Fibroblast of skin of abdomen (primary cell): ENCODE results near the gene CDKN2D. TPM values are rescaled to one million over a fixed set of nuclear protein-coding genes. Genes with fewer than 3 reads are reported as not detected.

Experiments used
- DNase-seq: peaks from one replicate; pipeline ENCODE4 v3.0.0-alpha.2; 2013
- polyA plus RNA-seq, 2 experiments: library from polyadenylated mRNA; unstranded; fragments of 120-200 nt; gene quantifications; one replicate each; pipeline ENCODE4 v1.2.1, GENCODE V29; 2013; ENCODE audit not compliant: insufficient read length in 2 of 2

The CDKN2D gene
- polyA plus RNA-seq (2013, experiment 1 of 2; ENCODE audit: insufficient read length): 6.9 TPM
- polyA plus RNA-seq (2013, experiment 2 of 2; ENCODE audit: insufficient read length): 7.0 TPM

- peak; percentile 99 for DNase-seq
Observed at GRCh38 chr19:10568826-10569651, at the start of gene CDKN2D. CDKN2D (minus strand) TSS chr19:10568979; CDS start chr19:10568653, 326 bp downstream.

GRCh38 chr19:10617409-10618121 lies 48.8 kb upstream of the CDKN2D start:
- DNase-seq: peak; percentile 87

DNA sequence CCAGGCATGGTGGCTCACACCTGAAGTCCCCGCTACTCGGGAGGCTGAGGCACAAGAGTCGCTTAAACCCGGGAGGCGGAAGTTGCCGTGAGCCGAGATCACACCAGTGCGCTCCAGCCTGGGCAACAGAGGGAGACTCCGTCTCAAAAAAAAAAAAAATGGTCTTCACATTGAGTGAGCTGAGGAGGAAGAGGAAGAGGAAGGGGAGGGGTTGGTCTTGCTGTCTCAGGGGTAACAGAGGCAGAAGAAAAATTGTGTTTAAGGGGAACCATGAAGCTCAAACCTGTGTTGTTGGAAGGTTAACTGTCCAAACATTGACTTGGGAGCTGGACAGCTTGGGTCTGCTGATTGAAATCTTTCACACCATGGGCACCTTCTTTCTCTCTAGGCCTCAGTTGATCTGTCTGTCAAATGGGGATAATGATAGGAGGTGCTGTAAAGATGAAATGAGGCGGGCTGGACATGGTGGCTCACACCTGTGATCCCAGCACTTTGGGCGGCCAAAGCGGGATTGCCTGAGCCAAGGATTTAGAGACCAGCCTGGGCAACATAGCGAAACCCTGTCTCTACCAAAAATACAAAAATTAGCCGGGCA lies 46.7 kb upstream of the CDKN2D start:
- no peak for DNase-seq

- DNase-seq: no peak
Observed at GRCh38 chr19:10612499-10613119, 43.8 kb upstream of the CDKN2D start.

GRCh38 chr19:10611907-10612306 lies 43.1 kb upstream of the CDKN2D start:
- DNase-seq: no peak

GRCh38 chr19:10604460-10604980 lies 35.7 kb upstream of the CDKN2D start:
- DNase-seq: no peak

DNA sequence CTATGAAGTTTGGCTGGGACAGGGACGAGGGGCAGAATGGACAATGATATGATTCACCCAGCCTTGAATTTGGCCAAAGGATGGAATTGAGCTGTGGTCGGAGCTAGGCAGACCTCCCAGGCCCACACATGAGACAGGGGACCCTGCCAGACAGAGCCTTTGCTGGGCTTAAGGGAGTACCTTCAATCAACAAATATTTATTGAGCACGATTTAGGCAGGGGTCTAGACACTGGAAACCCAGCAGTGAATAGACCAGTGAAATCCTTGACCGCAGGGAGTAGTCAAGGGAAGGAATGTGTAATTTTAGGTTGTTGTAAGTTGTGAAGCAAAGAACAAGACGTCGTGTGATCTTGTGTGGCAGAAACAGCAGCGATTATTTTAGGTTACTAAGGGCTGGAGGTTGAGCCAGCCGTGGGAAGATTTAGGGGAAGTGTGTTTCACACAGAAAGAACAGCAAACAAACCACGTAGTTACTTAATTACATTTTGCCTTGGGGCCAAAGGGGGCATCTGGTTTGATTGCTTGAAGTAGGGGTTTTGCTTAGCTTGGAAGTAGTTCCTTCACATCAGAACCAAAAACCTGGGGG lies 35.2 kb upstream of the CDKN2D start:
- DNase-seq: no peak

DNA sequence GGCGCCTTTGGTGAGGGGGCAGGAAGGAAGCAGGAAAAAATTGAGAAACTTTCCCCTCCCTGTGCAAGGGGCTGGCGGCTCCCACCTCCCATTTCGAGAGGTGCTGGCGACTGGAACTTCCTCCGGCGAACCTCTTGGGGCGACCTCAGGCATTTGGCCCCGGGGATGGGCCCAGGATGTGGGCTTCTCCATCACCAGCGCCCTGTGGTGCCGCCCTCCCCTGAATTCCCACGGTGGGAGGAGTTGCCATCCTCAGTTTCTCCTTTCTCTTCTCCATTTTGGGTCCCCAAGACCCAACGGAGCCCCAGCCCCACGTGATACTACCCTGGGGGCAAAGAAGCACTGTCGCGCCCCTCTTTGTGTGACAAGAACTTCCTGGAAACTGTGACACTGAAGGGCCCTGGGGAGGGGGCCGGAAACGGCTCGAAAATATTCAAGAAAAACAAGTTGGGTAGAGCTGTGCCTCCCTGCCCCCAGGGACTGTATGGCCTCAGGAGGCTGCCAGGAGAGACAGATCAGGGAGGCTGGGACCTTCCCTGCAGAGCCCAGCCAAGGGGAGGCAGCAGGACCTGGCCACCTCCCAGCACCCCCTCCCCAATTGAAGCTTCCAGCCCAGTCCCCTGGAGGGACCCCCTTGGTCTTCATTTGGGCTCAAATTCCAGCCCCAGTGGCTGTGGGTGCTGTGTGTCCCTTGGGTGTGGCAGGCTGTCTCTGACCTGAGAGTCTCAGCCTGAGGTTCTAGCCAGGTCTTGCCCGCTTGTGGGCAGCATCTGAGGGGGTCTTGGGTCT lies 34.5 kb upstream of the CDKN2D start:
- DNase-seq: peak; percentile 26

DNA sequence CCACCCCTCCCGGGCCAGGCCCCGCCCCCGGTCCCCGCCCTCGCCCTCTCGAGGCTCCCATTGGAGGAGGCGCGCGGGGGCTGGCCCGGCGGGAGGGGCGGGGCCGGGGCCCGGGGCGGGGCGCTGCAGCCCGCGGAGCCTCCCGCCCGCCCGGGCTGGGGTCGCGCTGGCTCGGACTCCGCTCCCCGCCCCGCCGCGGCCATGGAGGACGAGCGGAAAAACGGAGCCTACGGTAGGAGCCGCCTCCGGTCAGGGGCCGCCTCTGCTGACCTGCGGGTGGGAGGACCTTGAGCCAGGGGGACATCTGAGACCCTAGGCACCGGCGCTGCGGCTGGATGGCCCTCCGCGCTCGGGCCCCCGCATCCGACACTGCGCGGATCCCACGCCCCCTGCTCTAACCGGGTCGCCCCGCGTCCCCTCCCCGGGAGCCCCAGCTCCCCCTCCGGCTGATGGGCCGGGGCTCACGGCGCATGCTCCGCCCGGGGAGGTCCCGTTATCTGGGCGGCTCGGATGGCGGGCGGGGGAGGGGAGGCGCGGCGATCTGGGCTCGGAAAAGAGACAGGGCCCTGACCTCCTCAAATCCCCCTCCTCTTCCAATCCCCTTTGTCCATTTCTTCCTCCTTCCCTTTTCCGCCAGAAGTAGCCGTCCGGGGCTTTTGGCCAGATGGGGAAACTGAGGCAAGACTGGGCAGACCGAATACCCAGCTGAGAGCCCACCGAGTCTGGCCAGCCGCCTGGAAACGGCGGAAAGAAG lies 33.7 kb upstream of the CDKN2D start:
- DNase-seq: peak; percentile 74

- no peak for DNase-seq
Observed at GRCh38 chr19:10601999-10602329, 33.2 kb upstream of the CDKN2D start.

DNA sequence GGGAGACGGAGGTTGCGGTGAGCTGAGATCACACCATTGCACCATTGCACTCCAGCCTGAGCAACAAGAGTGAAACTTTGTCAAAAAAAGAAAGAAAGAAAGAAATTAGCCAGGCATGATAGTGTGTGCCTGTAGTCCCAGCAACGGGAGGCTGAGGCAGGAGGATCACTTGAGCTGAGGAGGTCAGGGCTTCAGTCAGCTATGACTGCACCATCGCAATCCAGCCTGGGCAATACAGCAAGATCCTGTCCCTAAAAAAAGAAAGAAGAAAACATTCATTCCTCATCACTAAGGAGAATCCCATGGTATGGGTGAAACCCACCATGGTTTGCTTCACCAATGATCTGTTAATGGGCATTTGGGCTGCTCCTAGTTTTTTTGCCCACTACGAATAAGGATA lies 31.4 kb upstream of the CDKN2D start:
- no peak for DNase-seq

GRCh38 chr19:10593820-10594637 lies 25.2 kb upstream of the CDKN2D start:
- no peak for DNase-seq

DNA sequence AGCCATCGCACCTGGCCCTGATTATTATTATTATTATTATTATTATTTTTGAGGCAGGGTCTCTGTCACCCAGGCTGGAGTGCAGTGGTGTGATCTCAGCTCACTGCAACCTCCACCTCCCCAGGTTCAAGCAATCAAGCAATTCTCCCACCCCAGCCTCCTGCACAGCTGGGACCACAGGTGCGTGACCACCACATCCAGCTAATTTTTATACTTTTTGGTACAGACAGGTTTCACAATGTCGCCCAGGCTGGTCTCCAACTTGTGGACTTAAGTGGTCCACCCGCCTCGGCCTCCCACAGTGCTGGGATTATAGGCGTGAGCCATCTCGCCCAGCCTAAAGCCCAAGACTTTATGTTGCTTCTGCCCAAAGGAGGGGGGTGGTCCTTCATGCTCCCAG lies 24.4 kb upstream of the CDKN2D start:
- no peak for DNase-seq

- DNase-seq: no peak
Observed at GRCh38 chr19:10587839-10588150, 19.0 kb upstream of the CDKN2D start.

DNA sequence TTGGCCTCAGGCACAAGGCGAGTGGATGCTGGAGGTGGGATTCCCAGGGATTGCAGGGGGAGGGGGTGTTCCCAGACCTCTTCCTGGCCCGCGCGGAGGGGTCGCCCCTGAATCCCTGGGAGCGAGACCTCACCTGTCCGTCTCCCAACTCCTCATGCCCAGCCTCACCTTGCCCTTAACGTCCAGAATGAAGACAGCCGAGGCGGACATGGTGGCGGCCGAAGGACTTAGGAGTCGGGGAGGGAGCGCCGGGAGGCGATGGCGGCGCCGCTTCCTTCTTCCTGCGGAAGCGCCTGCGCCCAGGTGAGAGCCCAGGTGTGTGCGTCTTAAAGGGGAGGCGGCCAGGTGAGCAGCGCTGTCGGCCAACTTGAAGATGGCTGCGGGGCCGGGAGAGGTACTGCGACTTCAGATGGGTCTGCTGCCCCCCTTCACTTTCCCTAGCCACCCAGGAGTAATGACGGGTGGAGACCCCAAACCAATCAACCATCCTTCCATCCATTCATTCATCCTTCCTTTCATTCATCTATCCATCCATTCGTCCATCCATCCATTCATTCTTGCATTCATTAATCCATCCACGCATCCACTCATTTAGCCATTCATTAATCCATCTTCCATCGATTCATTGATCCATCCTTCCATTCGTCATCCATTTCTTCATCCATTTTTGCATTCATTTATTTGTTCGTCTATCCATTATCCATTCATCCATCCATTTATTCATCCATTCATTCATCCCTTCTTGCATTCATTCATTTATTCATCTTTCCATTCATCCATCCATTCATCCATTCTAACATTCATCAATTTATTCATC lies 18.5 kb upstream of the CDKN2D start, which contains the start of gene AP1M2:
AP1M2 (minus strand) TSS at position 291 of the 817 bp plus-strand sequence; CDS start at position 210, 81 bp downstream.
- DNase-seq: no peak

- DNase-seq: no peak
Observed at GRCh38 chr19:10586396-10586795, 17.6 kb upstream of the CDKN2D start.

DNA sequence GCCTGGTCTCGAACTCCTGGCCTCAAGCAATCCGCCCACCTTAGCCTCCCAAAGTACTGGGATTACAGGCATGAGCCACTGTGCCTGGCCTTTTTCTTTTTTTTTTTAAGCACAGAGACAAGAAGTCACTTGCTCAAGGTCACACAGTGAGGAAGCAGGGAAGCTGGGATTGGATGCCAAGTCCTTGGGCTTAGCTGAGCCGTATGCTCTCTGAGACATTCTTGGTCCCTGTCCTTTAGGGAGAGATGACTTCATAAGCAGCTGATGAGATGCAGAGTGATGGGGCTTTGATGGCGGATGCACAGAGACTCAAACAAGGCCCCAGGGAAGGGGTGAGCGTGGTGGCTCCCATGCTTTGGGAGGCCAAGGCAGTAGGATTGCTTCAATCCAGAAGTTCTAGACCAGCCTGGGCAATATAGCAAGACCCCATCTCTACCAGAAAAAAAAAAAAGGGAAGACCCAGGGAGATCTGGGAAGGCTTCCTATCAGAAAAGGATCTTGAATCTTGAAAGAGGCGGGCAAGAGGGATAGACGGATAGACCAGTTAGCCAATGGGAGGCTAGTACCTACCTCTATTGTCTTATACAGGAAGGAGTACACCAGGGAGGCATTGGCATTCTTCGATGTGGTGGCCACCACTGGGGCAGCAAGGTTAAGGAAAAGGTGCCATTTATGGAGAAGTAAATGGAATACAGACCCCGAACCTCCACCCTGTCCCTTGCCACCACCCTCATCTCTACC lies 14.4 kb upstream of the CDKN2D start:
- no peak for DNase-seq

DNA sequence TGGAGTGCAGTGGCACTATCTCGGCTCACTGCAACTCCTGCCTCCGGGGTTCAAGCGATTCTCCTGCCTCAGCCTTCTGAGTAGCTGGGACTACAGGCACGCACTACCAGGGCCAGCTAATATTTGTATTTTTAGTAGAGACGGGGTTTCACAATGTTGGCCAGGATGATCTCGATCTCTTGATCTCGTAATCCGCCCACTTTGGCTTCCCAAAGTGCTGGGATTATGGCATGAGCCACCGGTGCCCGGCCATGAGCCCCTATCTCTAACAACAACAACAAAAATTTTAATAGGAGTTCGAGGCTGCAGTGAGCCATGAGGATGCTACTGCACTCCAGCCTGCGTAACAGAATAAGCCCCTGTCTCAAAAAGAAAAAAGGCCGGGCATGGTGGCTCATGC lies 13.3 kb upstream of the CDKN2D start:
- no peak for DNase-seq
